ENCODE data around the gene TRDN. TPM values are rescaled to one million over a fixed set of nuclear protein-coding genes. Genes with fewer than 3 reads are reported as not detected.

Gene TRDN
- polyA plus RNA-seq, 1 donor from 2014 or later: not detected

- Histone ChIP-seq H3K9ac (ENCODE audit: low read length) (no peak overlapping the region), H3K9me3 (ENCODE audit: low read length) (no peaks in the 10 kb centered on the region), H3K4me3 (ENCODE audit: low read length) (no peak overlapping the region), H3F3A (ENCODE audit: insufficient read depth, low read length, poor library complexity, severe bottlenecking) (no peaks in the 10 kb centered on the region), H3K4me2 (ENCODE audit: low read length) (no peak overlapping the region), H3K27me3 (ENCODE audit: insufficient read depth, low read depth, low read length) (no peaks in the 10 kb centered on the region), H2AFZ (ENCODE audit: low read depth, low read length) (no peak overlapping the region), H3K36me3 (ENCODE audit: insufficient read depth, low read length) (no peaks in the 10 kb centered on the region), H3K9me2 (ENCODE audit: insufficient read depth, low read length) (no peaks in the 10 kb centered on the region), H3K27ac (ENCODE audit: low read length) (no peak overlapping the region), H4K20me1 (ENCODE audit: insufficient read depth) (no peaks in the 10 kb centered on the region), H3K79me2 (replicated peaks; ENCODE audit: insufficient read depth, low read length) (no peaks in the 10 kb centered on the region)
- no peak for TF ChIP-seq RAD21 (conservative IDR thresholded peaks at IDR 0.05)
- no peak for TF ChIP-seq EP300 (conservative IDR thresholded peaks at IDR 0.05; ENCODE audit: poor library complexity, severe bottlenecking)
- no peak for TF ChIP-seq REST (IDR thresholded peaks at IDR 0.05; ENCODE audit: borderline replicate concordance)
- TF ChIP-seq EZH2 (IDR thresholded peaks at IDR 0.05; ENCODE audit: borderline replicate concordance, insufficient read depth, low read length, poor library complexity, severe bottlenecking): no peak
- no peak for TF ChIP-seq TAF1 (IDR thresholded peaks at IDR 0.05; ENCODE audit: low read depth)
- no peak for TF ChIP-seq POLR2AphosphoS5 (IDR thresholded peaks at IDR 0.05)
- TF ChIP-seq CTCF (IDR thresholded peaks at IDR 0.05; ENCODE audit: poor library complexity, severe bottlenecking): no peak
- TF ChIP-seq SMC3 (conservative IDR thresholded peaks at IDR 0.05; ENCODE audit: poor library complexity): no peak
- no peak for TF ChIP-seq MXI1 (conservative IDR thresholded peaks at IDR 0.05; ENCODE audit: poor library complexity, severe bottlenecking)
Observed at GRCh38 chr6:123352705-123353104, 284.0 kb downstream of the TRDN start.

GRCh38 chr6:123352279-123352678 is 284.5 kb downstream of the TRDN start:
- no peak for TF ChIP-seq RAD21 (conservative IDR thresholded peaks at IDR 0.05)
- TF ChIP-seq MXI1 (conservative IDR thresholded peaks at IDR 0.05; ENCODE audit: poor library complexity, severe bottlenecking): no peak
- no peak for TF ChIP-seq SMC3 (conservative IDR thresholded peaks at IDR 0.05; ENCODE audit: poor library complexity)
- no peak for TF ChIP-seq EZH2 (IDR thresholded peaks at IDR 0.05; ENCODE audit: borderline replicate concordance, insufficient read depth, low read length, poor library complexity, severe bottlenecking)
- TF ChIP-seq EP300 (conservative IDR thresholded peaks at IDR 0.05; ENCODE audit: poor library complexity, severe bottlenecking): no peak
- TF ChIP-seq REST (IDR thresholded peaks at IDR 0.05; ENCODE audit: borderline replicate concordance): no peak
- TF ChIP-seq POLR2AphosphoS5 (IDR thresholded peaks at IDR 0.05): no peak
- no peak for TF ChIP-seq TAF1 (IDR thresholded peaks at IDR 0.05; ENCODE audit: low read depth)
- TF ChIP-seq CTCF (IDR thresholded peaks at IDR 0.05; ENCODE audit: poor library complexity, severe bottlenecking): no peak
- H3K4me2 ChIP-seq (ENCODE audit: low read length): no peak overlapping the region
- no peaks in the 10 kb centered on the region for H3K9me3 ChIP-seq (ENCODE audit: low read length)
- no peaks in the 10 kb centered on the region for H3K36me3 ChIP-seq (ENCODE audit: insufficient read depth, low read length)
- no peak overlapping the region for H3K4me3 ChIP-seq (ENCODE audit: low read length)
- no peak overlapping the region for H3K9ac ChIP-seq (ENCODE audit: low read length)
- H3K79me2 ChIP-seq (replicated peaks; ENCODE audit: insufficient read depth, low read length): no peaks in the 10 kb centered on the region
- H3K27ac ChIP-seq (ENCODE audit: low read length): no peak overlapping the region
- no peaks in the 10 kb centered on the region for H3F3A ChIP-seq (ENCODE audit: insufficient read depth, low read length, poor library complexity, severe bottlenecking)
- no peaks in the 10 kb centered on the region for H3K27me3 ChIP-seq (ENCODE audit: insufficient read depth, low read depth, low read length)
- H3K9me2 ChIP-seq (ENCODE audit: insufficient read depth, low read length): no peaks in the 10 kb centered on the region
- H4K20me1 ChIP-seq (ENCODE audit: insufficient read depth): no peaks in the 10 kb centered on the region
- no peak overlapping the region for H2AFZ ChIP-seq (ENCODE audit: low read depth, low read length)
